AG09309 (cell line): ENCODE measurements around the gene FAM228B.

Source experiments
- DNase-seq: peaks from one replicate; pipeline ENCODE4 v3.0.0-alpha.2; 2010; ENCODE audit warnings: low read depth
- H3K4me3 ChIP-seq: 2 replicates; pipeline ENCODE4 v1.5.1; 2011; ENCODE audit warnings: mild to moderate bottlenecking, low read depth, low read length, moderate library complexity; ENCODE audit not compliant: control insufficient read depth
- CTCF ChIP-seq: IDR thresholded peaks from 2 replicates; pipeline ENCODE4 v1.5.1; 2011; ENCODE audit warnings: mild to moderate bottlenecking, low read depth, low read length, inconsistent platforms; ENCODE audit not compliant: insufficient read depth, control insufficient read depth; ENCODE audit errors: missing control alignments

FAM228B gene

GRCh38 chr2:24111407-24111901 is 11.8 kb upstream of the FAM228B start:
- DNase-seq: no peak
- H3K4me3 ChIP-seq: no peak overlapping the region
- no peak for TF ChIP-seq CTCF

DNA sequence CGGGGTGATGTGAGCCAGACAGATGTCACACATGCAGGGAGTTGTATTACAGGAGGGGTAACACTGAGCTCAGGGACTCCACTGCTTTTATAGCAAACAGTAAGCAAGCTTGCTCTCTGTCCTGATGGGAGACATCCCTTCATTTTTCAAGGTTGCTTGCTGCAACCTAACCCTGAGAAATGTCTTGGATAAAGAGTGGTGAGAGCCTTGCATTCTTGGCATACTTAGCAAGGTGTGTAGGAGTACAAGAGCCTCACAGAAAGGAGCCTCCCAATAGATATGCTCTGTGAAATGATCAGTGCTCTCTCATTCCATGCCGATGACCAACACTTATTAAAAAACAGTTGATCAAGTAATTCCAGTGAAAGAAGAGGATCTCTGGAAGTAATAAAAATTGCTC is 8.2 kb upstream of the FAM228B start:
- no peak for TF ChIP-seq CTCF
- no peak for DNase-seq
- no peak overlapping the region for H3K4me3 ChIP-seq

DNA sequence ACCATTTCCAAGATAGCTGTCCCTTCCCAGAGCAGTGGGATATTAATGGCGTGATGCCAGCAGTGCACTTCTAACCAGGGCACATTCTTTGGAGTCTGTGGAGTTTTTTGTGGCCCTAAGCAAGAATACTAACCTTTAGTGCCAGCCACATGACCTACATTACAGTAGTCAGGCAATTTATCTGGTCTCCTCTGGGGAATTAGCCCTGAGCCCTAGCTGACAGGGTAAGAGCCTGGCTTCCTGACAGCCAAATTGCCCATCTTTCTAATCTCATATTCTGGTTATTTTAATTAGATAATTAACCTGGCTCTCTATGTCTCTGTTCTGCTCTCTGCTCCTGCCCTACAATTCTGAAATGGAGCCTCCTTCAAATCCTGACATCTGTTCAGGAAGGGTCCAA is 5.4 kb upstream of the FAM228B start:
- DNase-seq: no peak
- no peak overlapping the region for H3K4me3 ChIP-seq
- no peak for TF ChIP-seq CTCF

- H3K4me3 ChIP-seq: no peak overlapping the region
- no peak for TF ChIP-seq CTCF
- no peak for DNase-seq
Measured at GRCh38 chr2:24121066-24121465, 2.2 kb upstream of the FAM228B start.

GRCh38 chr2:24121469-24121868 is 1.8 kb upstream of the FAM228B start:
- no peak for DNase-seq
- H3K4me3 ChIP-seq: no peak overlapping the region
- TF ChIP-seq CTCF: no peak

GRCh38 chr2:24122366-24123194 is 689 bp upstream of the FAM228B start:
- no peak for TF ChIP-seq CTCF
- peak overlapping the region; percentile 61 for H3K4me3 ChIP-seq
- no peak for DNase-seq
